Measurements from ENCODE around the gene FXR2. TPM values are rescaled to one million over a fixed set of nuclear protein-coding genes. Genes with fewer than 3 reads are reported as not detected.
A peak's percentile ranks its signal among the peaks of the same experiment; 100 is the strongest.

FXR2 gene
- total RNA-seq, 1 experiment from 2014 or later, result 40.5 TPM

DNA sequence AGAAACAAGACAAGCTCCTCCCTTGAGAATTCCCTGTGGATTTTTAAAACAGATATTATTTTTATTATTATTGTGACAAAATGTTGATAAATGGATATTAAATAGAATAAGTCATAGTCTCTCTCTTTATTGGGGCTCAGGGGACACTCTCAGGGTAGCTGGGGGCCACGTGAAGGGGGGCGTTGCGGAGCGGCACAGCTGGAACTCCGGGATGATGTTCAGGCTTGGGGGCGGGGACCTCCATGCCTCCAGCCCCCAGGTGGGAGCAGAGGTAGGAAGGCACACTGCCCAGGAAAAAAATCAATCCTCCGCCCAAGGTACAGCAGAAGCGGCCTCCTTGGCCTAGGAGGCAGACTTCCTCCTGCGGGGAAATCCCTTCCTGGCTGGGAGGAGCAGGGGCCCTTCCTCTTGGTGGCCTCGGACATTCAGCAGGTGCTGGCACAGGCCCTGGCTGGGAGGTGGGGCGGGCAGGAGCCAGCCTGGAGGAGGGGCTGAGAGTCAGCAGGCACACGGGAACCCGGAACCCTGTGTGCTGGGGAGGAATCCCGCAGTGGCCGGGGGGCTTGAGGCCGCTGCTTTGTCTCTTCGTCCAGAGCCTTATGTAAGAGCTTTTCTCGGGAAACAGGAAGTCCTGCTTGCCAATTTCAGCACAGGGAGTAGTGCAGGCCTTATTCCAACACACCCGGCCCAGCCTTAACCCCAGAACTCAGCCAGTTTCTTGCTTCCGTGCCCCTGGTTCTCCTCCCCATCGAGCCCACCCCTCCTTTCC lies 56.7 kb downstream of the FXR2 start:
- Histone ChIP-seq H3K4me1 (ENCODE audit: low read length) (peaks cover 30% of the 10 kb centered on the region), H3K9me2 (replicated peaks; ENCODE audit: insufficient read depth, low read length) (no peaks in the 10 kb centered on the region), H4K20me1 (ENCODE audit: insufficient read depth, low read depth, low read length) (peaks cover 1% of the 10 kb centered on the region; the same call in 1 of the 2 replicates), H3K79me2 (ENCODE audit: low read length) (peaks cover 19% of the 10 kb centered on the region), H3K9me3 (ENCODE audit: low read length) (no peaks in the 10 kb centered on the region), H3K27me3 (ENCODE audit: low read length) (no peaks in the 10 kb centered on the region), H3K4me3 (ENCODE audit: low read length) (no peak overlapping the region), H3K27ac (ENCODE audit: low read length) (no peak overlapping the region), H3K36me3 (ENCODE audit: insufficient read depth, low read length) (no peaks in the 10 kb centered on the region), H3K4me2 (ENCODE audit: low read depth, low read length, poor library complexity, severe bottlenecking) (peak overlapping the region; percentile 28), H3K9ac (ENCODE audit: low read length) (peak overlapping the region; percentile 38), H2AFZ (ENCODE audit: low read length) (no peak overlapping the region)
- DNase-seq, result peak; percentile 50

DNA sequence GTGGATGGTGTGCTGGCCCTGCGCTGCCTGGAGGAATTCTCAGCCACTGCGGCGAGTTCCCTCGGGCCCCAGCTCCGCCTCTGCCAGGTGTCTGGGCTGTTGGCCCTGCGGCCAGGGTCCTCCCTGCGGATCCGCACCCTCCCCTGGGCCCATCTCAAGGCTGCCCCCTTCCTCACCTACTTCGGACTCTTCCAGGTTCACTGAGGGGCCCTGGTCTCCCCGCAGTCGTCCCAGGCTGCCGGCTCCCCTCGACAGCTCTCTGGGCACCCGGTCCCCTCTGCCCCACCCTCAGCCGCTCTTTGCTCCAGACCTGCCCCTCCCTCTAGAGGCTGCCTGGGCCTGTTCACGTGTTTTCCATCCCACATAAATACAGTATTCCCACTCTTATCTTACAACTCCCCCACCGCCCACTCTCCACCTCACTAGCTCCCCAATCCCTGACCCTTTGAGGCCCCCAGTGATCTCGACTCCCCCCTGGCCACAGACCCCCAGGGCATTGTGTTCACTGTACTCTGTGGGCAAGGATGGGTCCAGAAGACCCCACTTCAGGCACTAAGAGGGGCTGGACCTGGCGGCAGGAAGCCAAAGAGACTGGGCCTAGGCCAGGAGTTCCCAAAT lies 57.4 kb downstream of the FXR2 start:
- no peak overlapping the region for H2AFZ ChIP-seq (ENCODE audit: low read length)
- no peak overlapping the region for H3K27ac ChIP-seq (ENCODE audit: low read length)
- H3K4me1 ChIP-seq (ENCODE audit: low read length), result peaks cover 26% of the 10 kb centered on the region
- H3K36me3 ChIP-seq (ENCODE audit: insufficient read depth, low read length), result no peaks in the 10 kb centered on the region
- DNase-seq, result no peak
- no peak overlapping the region for H3K9ac ChIP-seq (ENCODE audit: low read length)
- H3K4me3 ChIP-seq (ENCODE audit: low read length), result no peak overlapping the region
- no peak overlapping the region for H3K4me2 ChIP-seq (ENCODE audit: low read depth, low read length, poor library complexity, severe bottlenecking)
- H3K79me2 ChIP-seq (ENCODE audit: low read length), result peaks cover 12% of the 10 kb centered on the region
- no peaks in the 10 kb centered on the region for H3K9me2 ChIP-seq (replicated peaks; ENCODE audit: insufficient read depth, low read length)
- no peaks in the 10 kb centered on the region for H3K27me3 ChIP-seq (ENCODE audit: low read length)
- no peaks in the 10 kb centered on the region for H3K9me3 ChIP-seq (ENCODE audit: low read length)
- H4K20me1 ChIP-seq (ENCODE audit: insufficient read depth, low read depth, low read length), result no peaks in the 10 kb centered on the region

DNA sequence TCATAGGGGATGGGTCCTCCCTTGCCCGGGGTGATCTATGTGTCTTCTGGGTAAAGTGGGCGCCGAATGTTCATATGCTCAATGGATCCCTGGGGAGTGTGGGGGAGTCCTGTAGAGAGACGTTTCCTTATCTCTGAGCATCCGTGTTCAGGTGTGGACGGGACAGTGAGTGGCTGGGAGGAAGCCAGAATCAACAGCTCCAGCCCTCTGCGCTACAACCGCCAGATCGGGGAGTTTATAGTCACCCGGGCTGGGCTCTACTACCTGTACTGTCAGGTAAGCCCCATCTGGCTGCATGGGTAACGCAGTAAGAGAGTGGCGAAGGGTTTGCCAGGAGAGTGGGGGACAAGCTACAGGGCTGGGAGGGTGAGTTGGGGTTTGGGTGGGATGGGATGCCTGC lies 58.1 kb downstream of the FXR2 start:
- Histone ChIP-seq H3K27ac (ENCODE audit: low read length) (no peak overlapping the region), H3K4me1 (ENCODE audit: low read length) (peaks cover 26% of the 10 kb centered on the region), H2AFZ (ENCODE audit: low read length) (no peak overlapping the region)

DNA sequence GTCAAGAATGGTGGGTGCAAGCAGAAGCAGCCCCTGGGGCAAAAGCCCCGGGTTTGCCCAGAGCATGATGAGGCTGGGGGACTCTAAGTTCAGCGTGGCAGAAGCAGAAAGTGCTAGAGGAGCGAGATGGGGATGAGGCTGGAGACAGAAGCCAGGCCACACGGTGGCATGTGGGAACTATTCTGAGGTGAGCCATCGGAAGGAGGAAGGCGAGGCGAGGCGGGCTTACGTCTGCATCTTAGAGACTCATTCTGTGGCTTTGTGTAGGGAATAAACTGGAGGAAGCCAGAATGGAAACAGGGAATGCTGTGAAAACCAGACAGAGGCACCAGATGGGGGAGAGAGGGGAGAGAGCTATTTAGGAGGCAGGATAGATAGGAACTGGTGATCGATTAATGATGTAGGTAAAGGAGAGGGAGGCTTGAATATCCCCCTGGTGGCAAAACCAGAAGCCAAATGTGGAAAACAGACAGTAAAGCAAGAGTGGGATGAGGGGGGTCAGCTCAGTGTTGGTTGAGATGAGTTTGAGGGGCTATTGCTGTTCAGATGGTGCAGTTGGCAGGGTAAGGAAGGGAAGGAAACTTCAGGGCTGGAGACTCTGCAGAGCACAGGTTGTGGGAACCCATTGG lies 59.3 kb downstream of the FXR2 start:
- no peaks in the 10 kb centered on the region for H4K20me1 ChIP-seq (ENCODE audit: insufficient read depth, low read depth, low read length)
- no peak overlapping the region for H2AFZ ChIP-seq (ENCODE audit: low read length)
- peaks cover 18% of the 10 kb centered on the region for H3K4me1 ChIP-seq (ENCODE audit: low read length)
- no peaks in the 10 kb centered on the region for H3K9me3 ChIP-seq (ENCODE audit: low read length)
- H3K4me3 ChIP-seq (ENCODE audit: low read length), result no peak overlapping the region
- H3K27me3 ChIP-seq (ENCODE audit: low read length), result no peaks in the 10 kb centered on the region
- H3K27ac ChIP-seq (ENCODE audit: low read length), result no peak overlapping the region
- H3K4me2 ChIP-seq (ENCODE audit: low read depth, low read length, poor library complexity, severe bottlenecking), result no peak overlapping the region
- H3K36me3 ChIP-seq (ENCODE audit: insufficient read depth, low read length), result no peaks in the 10 kb centered on the region
- H3K79me2 ChIP-seq (ENCODE audit: low read length), result no peaks in the 10 kb centered on the region
- H3K9ac ChIP-seq (ENCODE audit: low read length), result no peak overlapping the region
- DNase-seq, result no peak
- H3K9me2 ChIP-seq (replicated peaks; ENCODE audit: insufficient read depth, low read length), result no peaks in the 10 kb centered on the region

More for the DNA sequence above, 58.1 kb downstream of the FXR2 start:
- no peaks in the 10 kb centered on the region for H3K27me3 ChIP-seq (ENCODE audit: low read length)
- no peaks in the 10 kb centered on the region for H3K9me2 ChIP-seq (replicated peaks; ENCODE audit: insufficient read depth, low read length)
- no peak overlapping the region for H3K9ac ChIP-seq (ENCODE audit: low read length)
- DNase-seq, result no peak
- H3K4me2 ChIP-seq (ENCODE audit: low read depth, low read length, poor library complexity, severe bottlenecking), result no peak overlapping the region
- peaks cover 6% of the 10 kb centered on the region for H3K79me2 ChIP-seq (ENCODE audit: low read length)
- no peaks in the 10 kb centered on the region for H3K9me3 ChIP-seq (ENCODE audit: low read length)
- H4K20me1 ChIP-seq (ENCODE audit: insufficient read depth, low read depth, low read length), result no peaks in the 10 kb centered on the region
- H3K4me3 ChIP-seq (ENCODE audit: low read length), result no peak overlapping the region
- H3K36me3 ChIP-seq (ENCODE audit: insufficient read depth, low read length), result no peaks in the 10 kb centered on the region

DNA sequence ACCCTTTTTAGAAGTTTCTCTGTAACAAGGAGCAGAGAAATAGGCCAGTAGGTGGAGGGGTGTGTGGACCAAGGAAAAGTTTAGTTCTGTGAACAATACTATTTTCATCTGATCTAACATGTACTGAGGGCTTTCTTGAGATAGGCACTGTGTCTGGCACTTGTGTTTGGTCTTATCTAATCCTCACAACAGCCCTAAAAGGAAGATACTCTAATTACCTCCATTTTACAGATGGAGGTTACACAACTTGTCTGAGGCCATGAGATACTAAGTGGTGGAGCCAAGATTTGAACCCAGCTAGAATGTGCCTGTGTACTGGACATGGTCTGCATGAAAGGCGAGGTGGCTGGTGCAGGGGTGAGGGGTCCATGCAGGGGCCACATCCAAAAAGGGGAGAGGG lies 61.3 kb downstream of the FXR2 start:
- Histone ChIP-seq H3K4me1 (ENCODE audit: low read length) (peaks cover 6% of the 10 kb centered on the region), H3K27ac (ENCODE audit: low read length) (no peak overlapping the region), H3K9me2 (replicated peaks; ENCODE audit: insufficient read depth, low read length) (no peaks in the 10 kb centered on the region), H3K9ac (ENCODE audit: low read length) (no peak overlapping the region), H3K4me3 (ENCODE audit: low read length) (no peak overlapping the region), H4K20me1 (ENCODE audit: insufficient read depth, low read depth, low read length) (no peaks in the 10 kb centered on the region), H3K27me3 (ENCODE audit: low read length) (no peaks in the 10 kb centered on the region), H3K79me2 (ENCODE audit: low read length) (no peaks in the 10 kb centered on the region), H3K36me3 (ENCODE audit: insufficient read depth, low read length) (no peaks in the 10 kb centered on the region), H2AFZ (ENCODE audit: low read length) (no peak overlapping the region), H3K9me3 (ENCODE audit: low read length) (no peaks in the 10 kb centered on the region), H3K4me2 (ENCODE audit: low read depth, low read length, poor library complexity, severe bottlenecking) (no peak overlapping the region)
- no peak for DNase-seq

DNA sequence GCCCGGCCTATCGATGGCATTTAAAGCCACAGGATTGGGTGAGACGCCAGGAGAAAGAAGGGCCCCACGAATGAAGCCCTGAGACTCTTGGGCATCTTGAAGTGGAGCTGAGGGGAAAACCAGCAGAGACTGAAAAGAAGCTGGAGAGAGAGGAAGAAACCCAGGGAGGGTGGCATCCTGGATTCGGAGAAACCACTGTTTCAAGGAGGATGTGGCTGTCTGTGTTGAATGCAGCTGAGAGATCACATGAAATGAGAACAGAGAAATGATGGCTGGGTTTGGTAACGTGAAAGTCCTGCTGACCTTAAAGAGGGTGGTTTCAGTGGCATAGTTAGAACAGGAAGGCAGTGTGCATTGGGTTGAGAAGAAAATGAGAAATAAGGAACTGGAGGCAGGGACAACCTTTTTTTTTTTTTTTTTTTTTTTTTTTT lies 62.1 kb downstream of the FXR2 start:
- H3K79me2 ChIP-seq (ENCODE audit: low read length), result no peaks in the 10 kb centered on the region
- H3K9me3 ChIP-seq (ENCODE audit: low read length), result no peaks in the 10 kb centered on the region
- no peak overlapping the region for H3K9ac ChIP-seq (ENCODE audit: low read length)
- H3K36me3 ChIP-seq (ENCODE audit: insufficient read depth, low read length), result no peaks in the 10 kb centered on the region
- H2AFZ ChIP-seq (ENCODE audit: low read length), result no peak overlapping the region
- no peaks in the 10 kb centered on the region for H3K9me2 ChIP-seq (replicated peaks; ENCODE audit: insufficient read depth, low read length)
- H3K4me1 ChIP-seq (ENCODE audit: low read length), result no peaks in the 10 kb centered on the region
- no peak overlapping the region for H3K27ac ChIP-seq (ENCODE audit: low read length)
- no peaks in the 10 kb centered on the region for H3K27me3 ChIP-seq (ENCODE audit: low read length)
- no peak overlapping the region for H3K4me3 ChIP-seq (ENCODE audit: low read length)
- H3K4me2 ChIP-seq (ENCODE audit: low read depth, low read length, poor library complexity, severe bottlenecking), result no peak overlapping the region
- DNase-seq, result no peak
- no peaks in the 10 kb centered on the region for H4K20me1 ChIP-seq (ENCODE audit: insufficient read depth, low read depth, low read length)

DNA sequence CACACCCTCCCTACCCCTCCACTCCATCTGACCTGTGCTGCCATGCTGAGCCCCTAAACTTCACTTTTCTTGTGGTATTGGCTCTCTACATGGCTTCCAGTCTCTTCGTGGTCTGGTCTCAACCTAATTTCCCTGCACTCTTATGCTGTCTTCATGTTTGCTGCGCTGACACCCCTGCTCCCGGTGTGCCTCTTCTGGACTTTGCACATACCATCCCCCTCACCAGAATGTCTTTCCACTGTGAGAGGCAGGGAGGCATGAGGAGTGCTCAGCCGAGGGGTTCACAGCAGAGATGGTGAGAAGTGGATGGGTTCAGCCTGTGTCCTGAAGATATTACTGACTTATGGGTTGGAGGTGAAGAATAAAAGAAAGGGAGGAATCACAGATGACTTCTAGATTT lies 63.3 kb downstream of the FXR2 start:
- no peaks in the 10 kb centered on the region for H4K20me1 ChIP-seq (ENCODE audit: insufficient read depth, low read depth, low read length)
- no peaks in the 10 kb centered on the region for H3K9me2 ChIP-seq (replicated peaks; ENCODE audit: insufficient read depth, low read length)
- no peak overlapping the region for H3K9ac ChIP-seq (ENCODE audit: low read length)
- H3K9me3 ChIP-seq (ENCODE audit: low read length), result no peaks in the 10 kb centered on the region
- no peaks in the 10 kb centered on the region for H3K4me1 ChIP-seq (ENCODE audit: low read length)
- H3K27ac ChIP-seq (ENCODE audit: low read length), result no peak overlapping the region
- no peaks in the 10 kb centered on the region for H3K36me3 ChIP-seq (ENCODE audit: insufficient read depth, low read length)
- H3K4me3 ChIP-seq (ENCODE audit: low read length), result no peak overlapping the region
- no peaks in the 10 kb centered on the region for H3K79me2 ChIP-seq (ENCODE audit: low read length)
- H2AFZ ChIP-seq (ENCODE audit: low read length), result no peak overlapping the region
- H3K27me3 ChIP-seq (ENCODE audit: low read length), result no peaks in the 10 kb centered on the region
- DNase-seq, result no peak
- no peak overlapping the region for H3K4me2 ChIP-seq (ENCODE audit: low read depth, low read length, poor library complexity, severe bottlenecking)

DNA sequence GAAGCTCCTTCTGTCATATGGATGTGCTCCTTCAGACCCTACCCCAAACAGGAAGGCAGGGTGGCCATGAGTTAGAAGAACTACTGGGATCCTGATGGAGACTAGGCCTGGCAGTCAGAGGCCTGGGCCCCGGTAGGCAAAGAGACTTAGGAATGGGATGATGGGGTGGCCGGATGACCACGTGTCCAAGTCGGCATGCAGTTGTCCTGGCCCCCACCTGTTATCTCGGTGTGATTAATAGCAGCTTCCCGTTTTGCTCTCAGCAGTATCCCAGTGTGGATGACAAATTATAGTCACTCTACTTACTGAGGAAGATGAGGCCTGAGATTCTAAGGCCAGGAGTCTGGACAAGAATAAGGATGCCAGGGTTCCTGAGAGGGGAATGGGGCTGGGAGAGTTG lies 64.4 kb downstream of the FXR2 start:
- no peak overlapping the region for H3K4me3 ChIP-seq (ENCODE audit: low read length)
- H3K79me2 ChIP-seq (ENCODE audit: low read length), result no peaks in the 10 kb centered on the region
- no peaks in the 10 kb centered on the region for H4K20me1 ChIP-seq (ENCODE audit: insufficient read depth, low read depth, low read length)
- no peak overlapping the region for H3K9ac ChIP-seq (ENCODE audit: low read length)
- H3K9me2 ChIP-seq (replicated peaks; ENCODE audit: insufficient read depth, low read length), result no peaks in the 10 kb centered on the region
- H3K27me3 ChIP-seq (ENCODE audit: low read length), result no peaks in the 10 kb centered on the region
- H3K4me1 ChIP-seq (ENCODE audit: low read length), result no peaks in the 10 kb centered on the region
- no peaks in the 10 kb centered on the region for H3K9me3 ChIP-seq (ENCODE audit: low read length)
- H3K36me3 ChIP-seq (ENCODE audit: insufficient read depth, low read length), result no peaks in the 10 kb centered on the region
- no peak for DNase-seq
- H3K27ac ChIP-seq (ENCODE audit: low read length), result no peak overlapping the region
- H3K4me2 ChIP-seq (ENCODE audit: low read depth, low read length, poor library complexity, severe bottlenecking), result no peak overlapping the region
- no peak overlapping the region for H2AFZ ChIP-seq (ENCODE audit: low read length)

All from Karpas-422 (cell line).